ENCODE measurements around the gene SUSD4.

GRCh38 chr1:223329252-223329651 lies 34.7 kb downstream of the SUSD4 start:
- TF ChIP-seq RB1 (IDR thresholded peaks at IDR 0.05; ENCODE audit: borderline replicate concordance) (no peak), RBBP5 (conservative IDR thresholded peaks at IDR 0.05) (no peak), POLR2AphosphoS5 (IDR thresholded peaks at IDR 0.05; ENCODE audit: low read length) (no peak), MTA3 (IDR thresholded peaks at IDR 0.05; ENCODE audit: borderline replicate concordance, low read length) (no peak), CTCF (IDR thresholded peaks at IDR 0.05 in 2 of 3, conservative IDR thresholded peaks at IDR 0.05 in 1 of 3; ENCODE audit: control insufficient read depth in 2 of 3, extremely low read depth in 1 of 3, insufficient read depth in 1 of 3, low read depth in 3 of 3, low read length in 3 of 3) (no peak), BCL11A (IDR thresholded peaks at IDR 0.05; ENCODE audit: low read depth, low read length) (no peak), ZNF687 (IDR thresholded peaks at IDR 0.05) (no peak), NKRF (conservative IDR thresholded peaks at IDR 0.05) (no peak), ESRRA (IDR thresholded peaks at IDR 0.05; ENCODE audit: low read length) (no peak), BHLHE40 (IDR thresholded peaks at IDR 0.05; ENCODE audit: borderline replicate concordance in 1 of 2, low read depth in 2 of 2, low read length in 1 of 2) (no peak), MXI1 (IDR thresholded peaks at IDR 0.05; ENCODE audit: low read depth, low read length) (no peak), EZH2 (IDR thresholded peaks at IDR 0.05; ENCODE audit: borderline replicate concordance, control insufficient read depth, low read depth, low read length) (no peak)

Data from GM12878 (cell line).